HCT116 (cell line): ENCODE data around the gene ABCG1. TPM values are rescaled to one million over a fixed set of nuclear protein-coding genes. Genes with fewer than 3 reads are reported as not detected.

Experiments
- ATAC-seq: fragments of 200-7000 bp; cut with Tn5 transposase; 2 replicates; pipeline ENCODE4 v1.9.1; 2020; ENCODE audit warnings: mild to moderate bottlenecking, moderate library complexity
- BruUV-seq: library from RNA; stranded (reverse); fragments of 400-500 nt; replicated peaks from 2 replicates; lab custom pipeline; 2021; lab: Mats Ljungman, UMichigan
- CTCF ChIA-PET: fragments of 300-600 bp; sonication (Branson Sonifier 250); formaldehyde crosslinking; loops from one replicate; lab custom pipeline; 2021; ENCODE audit warnings: antibody characterized with exemption; lab: Charles Lee
- POLR2A ChIA-PET: fragments of 300-600, 350-600 bp; sonication (Branson Sonifier 250); formaldehyde crosslinking; loops from one replicate; lab custom pipeline; 2021; ENCODE audit warnings: antibody characterized with exemption; lab: Charles Lee
- RAD21 ChIA-PET, 2 experiments: fragments of 300-600 bp; sonication (Branson Sonifier 250); formaldehyde crosslinking; loops; one replicate each; lab custom pipeline; 2023; ENCODE audit warnings: low total read pairs in 2 of 2; ENCODE audit not compliant: uncharacterized antibody in 2 of 2, unreplicated experiment in 2 of 2, low non-redundant PET in 1 of 2; lab: Charles Lee
- DNase-seq: peaks from one replicate; pipeline ENCODE4 v3.0.0-alpha.2; 2010; ENCODE audit warnings: low read depth, low spot score
- H2AFZ ChIP-seq: fragments of 200-600 bp; shearing (Covaris generic), sonication (generic); 2 replicates; pipeline ENCODE4 v1.6.1; 2017; ENCODE audit warnings: low read depth, mixed run types, mixed read lengths, antibody characterized with exemption, low read length; ENCODE audit not compliant: poor library complexity, severe bottlenecking
- H3K27ac ChIP-seq: 2 replicates; pipeline ENCODE4 v1.5.1; 2012; ENCODE audit warnings: low read depth, low read length
- H3K27me3 ChIP-seq: fragments of 200-600 bp; sonication (generic); 2 replicates; pipeline ENCODE4 v1.6.1; 2016; ENCODE audit warnings: mixed run types, low read length, mixed read lengths; ENCODE audit not compliant: insufficient read depth
- H3K36me3 ChIP-seq, 2 experiments: fragments of 200-500 bp in 1 of 2; fragments of 200-600 bp in 1 of 2; sonication (Bioruptor generic) in 1 of 2; sonication (generic) in 1 of 2; 2 replicates each; pipeline versions ENCODE4 v1.5.1 to v1.6.1; 2014 to 2016; ENCODE audit warnings: low read length in 2 of 2, inconsistent platforms in 1 of 2, mixed read lengths in 1 of 2, mixed run types in 1 of 2; ENCODE audit not compliant: insufficient read depth in 2 of 2, control insufficient read depth in 1 of 2
- H3K4me1 ChIP-seq, 2 experiments: fragments of 200-600 bp in 1 of 2; sonication (generic) in 1 of 2; 2 replicates each; pipeline versions ENCODE4 v1.5.1 to v1.6.1; 2012 to 2017; ENCODE audit warnings: low read length in 2 of 2, inconsistent platforms in 1 of 2, mild to moderate bottlenecking in 1 of 2, mixed read lengths in 1 of 2, mixed run types in 1 of 2, moderate library complexity in 1 of 2; ENCODE audit not compliant: insufficient read depth in 2 of 2, control insufficient read depth in 1 of 2
- H3K4me2 ChIP-seq: fragments of 200-600 bp; sonication (generic); 2 replicates; pipeline ENCODE4 v1.6.1; 2017; ENCODE audit warnings: mixed run types, low read length, mixed read lengths
- H3K4me3 ChIP-seq, 2 experiments: fragments of 200-600 bp in 1 of 2; sonication (generic) in 1 of 2; replicated peaks in 1 of 2; 2 replicates each; pipeline ENCODE4 v1.5.1; 2011 to 2016; ENCODE audit warnings: low read length in 2 of 2, control low read depth in 1 of 2, low read depth in 1 of 2, mild to moderate bottlenecking in 1 of 2, mixed read lengths in 1 of 2, mixed run types in 1 of 2
- H3K79me2 ChIP-seq: fragments of 200-600 bp; sonication (generic); 2 replicates; pipeline ENCODE4 v1.6.1; 2017; ENCODE audit warnings: mild to moderate bottlenecking, mixed run types, low read length, moderate library complexity, mixed read lengths; ENCODE audit not compliant: insufficient read depth
- H3K9ac ChIP-seq: fragments of 200-600 bp; sonication (generic); 2 replicates; pipeline ENCODE4 v1.6.1; 2016; ENCODE audit warnings: low read length, mixed read lengths
- H3K9me2 ChIP-seq: fragments of 200-600 bp; sonication (generic), shearing (Covaris generic); 2 replicates; pipeline ENCODE4 v1.6.1; 2017; ENCODE audit warnings: mixed run types, mild to moderate bottlenecking, moderate library complexity; ENCODE audit not compliant: insufficient read depth
- H3K9me3 ChIP-seq, 2 experiments: fragments of 200-500 bp in 1 of 2; fragments of 200-600 bp in 1 of 2; sonication (Bioruptor generic) in 1 of 2; sonication (generic) in 1 of 2; 2 replicates each; pipeline ENCODE4 v1.6.1; 2014 to 2017; ENCODE audit warnings: low read length in 2 of 2, mixed read lengths in 2 of 2, inconsistent platforms in 1 of 2, low read depth in 1 of 2, mild to moderate bottlenecking in 1 of 2, mixed run types in 1 of 2, moderate library complexity in 1 of 2; ENCODE audit not compliant: control insufficient read depth in 1 of 2, insufficient read depth in 1 of 2
- H4K20me1 ChIP-seq: fragments of 200-600 bp; sonication (generic), shearing (Covaris generic); 2 replicates; pipeline ENCODE4 v1.6.1; 2017; ENCODE audit warnings: mixed run types, mild to moderate bottlenecking, moderate library complexity; ENCODE audit not compliant: insufficient read depth
- CTCF ChIP-seq, 3 experiments: fragments of 200-600 bp in 1 of 3; sonication (generic) in 1 of 3; IDR thresholded peaks in 2 of 3; conservative IDR thresholded peaks in 1 of 3; 2 replicates each; pipeline ENCODE4 v1.5.1; 2012 to 2017; ENCODE audit warnings: low read depth in 2 of 3, low read length in 2 of 3, antibody characterized with exemption in 1 of 3, borderline replicate concordance in 1 of 3, control low read depth in 1 of 3, mild to moderate bottlenecking in 1 of 3, mixed read lengths in 1 of 3, mixed run types in 1 of 3, moderate library complexity in 1 of 3; ENCODE audit not compliant: insufficient read depth in 1 of 3
- EZH2 ChIP-seq: fragments of 200-600 bp; sonication (generic); IDR thresholded peaks from 2 replicates; pipeline ENCODE4 v1.6.1; 2017; ENCODE audit warnings: antibody characterized with exemption, mixed run types
- FOSL1 ChIP-seq: IDR thresholded peaks from 2 replicates; pipeline ENCODE4 v1.6.1; 2012; ENCODE audit warnings: low read depth
- MAX ChIP-seq: IDR thresholded peaks from 2 replicates; pipeline ENCODE4 v1.6.1; 2012
- POLR2AphosphoS5 ChIP-seq: IDR thresholded peaks from 2 replicates; pipeline ENCODE4 v1.6.1; 2011; ENCODE audit warnings: mild to moderate bottlenecking, low read depth, low read length, moderate library complexity
- RAD21 ChIP-seq: IDR thresholded peaks from 2 replicates; pipeline ENCODE4 v1.6.1; 2012; ENCODE audit warnings: low read depth, mild to moderate bottlenecking
- SIN3A ChIP-seq: IDR thresholded peaks from 2 replicates; pipeline ENCODE4 v1.6.1; 2012; ENCODE audit warnings: low read depth
- YY1 ChIP-seq: IDR thresholded peaks from 2 replicates; pipeline ENCODE4 v1.6.1; 2011; ENCODE audit warnings: low read length, low read depth, moderate library complexity, mild to moderate bottlenecking; ENCODE audit not compliant: insufficient replicate concordance; ENCODE audit errors: extremely low read depth
- ZNF274 ChIP-seq: fragments of 200-500 bp; sonication (Bioruptor generic); IDR thresholded peaks from 2 replicates; pipeline ENCODE4 v1.6.1; 2014; ENCODE audit warnings: mild to moderate bottlenecking, low read depth, low read length, inconsistent platforms
- intact Hi-C: fragments of 100-400 bp; cut with micrococcal nuclease; formaldehyde crosslinking; loops from 2 replicates; pipeline ENCODE4 v1.10.0; 2022
- total RNA-seq: library from RNA; stranded (reverse); gene quantifications from one replicate; pipeline ENCODE4 v1.2.1, GENCODE V29; 2021; ENCODE audit not compliant: unreplicated experiment

The ABCG1 gene
- total RNA-seq, 1 experiment from 2014 or later = 1.6 TPM

GRCh38 chr21:42276076-42276475 lies 57.1 kb downstream of the ABCG1 start:
- BruUV-seq = no TSS peak
- H2AFZ ChIP-seq = no peak overlapping the region
- TF ChIP-seq YY1 (no peak), FOSL1 (no peak), ZNF274 (no peak), POLR2AphosphoS5 (no peak), RAD21 (no peak), MAX (no peak), SIN3A (no peak)
- H3K9me2 ChIP-seq = no peaks in the 10 kb centered on the region
- ATAC-seq = no peak
- no peaks in the 10 kb centered on the region for H3K27me3 ChIP-seq
- H3K4me1 ChIP-seq = no peaks in the 10 kb centered on the region
- ChIA-PET RAD21 (no interaction called here), POLR2A (no interaction called here), CTCF (interaction anchor here (0.7 to 1.8 kb wide), 2 partner anchors 17 to 136 kb away, joined by 4 to 6 read pairs; no protein-coding TSS in a partner anchor)
- H3K9me3 ChIP-seq = no peaks in the 10 kb centered on the region
- no peaks in the 10 kb centered on the region for H3K36me3 ChIP-seq
- no peak overlapping the region for H3K27ac ChIP-seq
- H4K20me1 ChIP-seq = no peaks in the 10 kb centered on the region
- H3K4me2 ChIP-seq = no peak overlapping the region
- no peaks in the 10 kb centered on the region for H3K79me2 ChIP-seq
- DNase-seq = no peak
- H3K9ac ChIP-seq = no peak overlapping the region
- no peak overlapping the region for H3K4me3 ChIP-seq
- intact Hi-C loops = no loop called here

GRCh38 chr21:42276526-42277154 lies 57.7 kb downstream of the ABCG1 start:
- Histone ChIP-seq H3K9me2 (no peaks in the 10 kb centered on the region), H3K4me2 (no peak overlapping the region), H3K9ac (no peak overlapping the region), H3K27me3 (no peaks in the 10 kb centered on the region), H3K79me2 (no peaks in the 10 kb centered on the region), H3K4me3 (no peak overlapping the region), H3K9me3 (no peaks in the 10 kb centered on the region), H3K4me1 (no peaks in the 10 kb centered on the region), H4K20me1 (no peaks in the 10 kb centered on the region), H3K36me3 (no peaks in the 10 kb centered on the region), H2AFZ (no peak overlapping the region), H3K27ac (no peak overlapping the region)
- TF ChIP-seq EZH2 = no peak
- peak in 1 of 3 experiments; percentile 5; a peak in 1 of 6 replicates for TF ChIP-seq CTCF (IDR thresholded peaks at IDR 0.05 in 2 of 3, conservative IDR thresholded peaks at IDR 0.05 in 1 of 3; ENCODE audit: borderline replicate concordance in 1 of 3, insufficient read depth in 1 of 3, low read depth in 2 of 3, low read length in 2 of 3)
- DNase-seq = no peak
- ChIA-PET POLR2A (no interaction called here), RAD21 (no interaction called here), CTCF (interaction anchor here (0.7 to 1.8 kb wide), 2 partner anchors 18 to 136 kb away, joined by 4 to 6 read pairs; no protein-coding TSS in a partner anchor)
- ATAC-seq = no peak
- intact Hi-C loops = no loop called here
- no TSS peak for BruUV-seq
